Calu3 (cell line): ENCODE data around the gene TP53I13. TPM values are rescaled to one million over a fixed set of nuclear protein-coding genes. Genes with fewer than 3 reads are reported as not detected.

ENCODE experiments used
- BruUV-seq: library from RNA; stranded (reverse); fragments of 400-500 nt; replicated peaks from 2 replicates; lab custom pipeline; 2021; lab: Mats Ljungman, UMichigan
- CTCF ChIA-PET: fragments of 300-600 bp; sonication (Branson Sonifier 250); formaldehyde crosslinking; loops from one replicate; lab custom pipeline; 2022; ENCODE audit warnings: antibody characterized with exemption; lab: Charles Lee
- DNase-seq: peaks from one replicate; pipeline ENCODE4 v3.0.0; 2022
- H3K27ac Mint-ChIP-seq: one replicate; pipeline ENCODE4 v1.8.0; 2022; ENCODE audit warnings: mixed read lengths; ENCODE audit not compliant: unreplicated experiment
- H3K27me3 Mint-ChIP-seq: one replicate; pipeline ENCODE4 v1.8.0; 2022; ENCODE audit warnings: mixed read lengths; ENCODE audit not compliant: unreplicated experiment
- H3K36me3 Mint-ChIP-seq: one replicate; pipeline ENCODE4 v1.8.0; 2022; ENCODE audit warnings: mild to moderate bottlenecking, moderate library complexity, mixed read lengths; ENCODE audit not compliant: insufficient read depth, unreplicated experiment
- H3K4me1 Mint-ChIP-seq: one replicate; pipeline ENCODE4 v1.8.0; 2022; ENCODE audit warnings: mild to moderate bottlenecking, low read depth, mixed read lengths; ENCODE audit not compliant: unreplicated experiment
- H3K4me3 Mint-ChIP-seq: one replicate; pipeline ENCODE4 v1.8.0; 2022; ENCODE audit warnings: mild to moderate bottlenecking, low read depth, moderate library complexity, mixed read lengths; ENCODE audit not compliant: unreplicated experiment
- H3K9me3 Mint-ChIP-seq: one replicate; pipeline ENCODE4 v1.8.0; 2022; ENCODE audit warnings: low read depth, mixed read lengths; ENCODE audit not compliant: unreplicated experiment
- intact Hi-C: fragments of 100-400 bp; cut with micrococcal nuclease; formaldehyde crosslinking; loops from one replicate; pipeline ENCODE4 v1.10.0; 2022; ENCODE audit not compliant: unreplicated experiment
- total RNA-seq: library from RNA; stranded (reverse); gene quantifications from 2 replicates; pipeline ENCODE4 v1.2.3, GENCODE V29; 2022
- TF ChIP-seq, protein P1 (sequence below): fragments of 200-600 bp; IDR thresholded peaks from one replicate; pipeline ENCODE4 v1.8.0; 2022; ENCODE audit warnings: antibody characterized with exemption; ENCODE audit not compliant: unreplicated experiment

Gene TP53I13
- total RNA-seq, 1 experiment from 2014 or later = 35.1 TPM

GRCh38 chr17:29588562-29589411 lies 20.3 kb downstream of the TP53I13 start:
- DNase-seq = peak; percentile 29
- no TSS peak for BruUV-seq
- CTCF ChIA-PET = interaction anchor here (0.6 kb wide), 1 partner anchor 216 kb away, joined by 3 read pairs; no protein-coding TSS in a partner anchor
- Mint-ChIP-seq H3K36me3 (peaks cover 55% of the 10 kb centered on the region), H3K27me3 (no peaks in the 10 kb centered on the region), H3K9me3 (no peaks in the 10 kb centered on the region), H3K4me1 (peaks cover 41% of the 10 kb centered on the region), H3K4me3 (peak overlapping the region; percentile 79), H3K27ac (no peak overlapping the region)
- intact Hi-C loops = no loop called here
- TF ChIP-seq, protein P1, sequence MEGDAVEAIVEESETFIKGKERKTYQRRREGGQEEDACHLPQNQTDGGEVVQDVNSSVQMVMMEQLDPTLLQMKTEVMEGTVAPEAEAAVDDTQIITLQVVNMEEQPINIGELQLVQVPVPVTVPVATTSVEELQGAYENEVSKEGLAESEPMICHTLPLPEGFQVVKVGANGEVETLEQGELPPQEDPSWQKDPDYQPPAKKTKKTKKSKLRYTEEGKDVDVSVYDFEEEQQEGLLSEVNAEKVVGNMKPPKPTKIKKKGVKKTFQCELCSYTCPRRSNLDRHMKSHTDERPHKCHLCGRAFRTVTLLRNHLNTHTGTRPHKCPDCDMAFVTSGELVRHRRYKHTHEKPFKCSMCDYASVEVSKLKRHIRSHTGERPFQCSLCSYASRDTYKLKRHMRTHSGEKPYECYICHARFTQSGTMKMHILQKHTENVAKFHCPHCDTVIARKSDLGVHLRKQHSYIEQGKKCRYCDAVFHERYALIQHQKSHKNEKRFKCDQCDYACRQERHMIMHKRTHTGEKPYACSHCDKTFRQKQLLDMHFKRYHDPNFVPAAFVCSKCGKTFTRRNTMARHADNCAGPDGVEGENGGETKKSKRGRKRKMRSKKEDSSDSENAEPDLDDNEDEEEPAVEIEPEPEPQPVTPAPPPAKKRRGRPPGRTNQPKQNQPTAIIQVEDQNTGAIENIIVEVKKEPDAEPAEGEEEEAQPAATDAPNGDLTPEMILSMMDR = no peak

DNA sequence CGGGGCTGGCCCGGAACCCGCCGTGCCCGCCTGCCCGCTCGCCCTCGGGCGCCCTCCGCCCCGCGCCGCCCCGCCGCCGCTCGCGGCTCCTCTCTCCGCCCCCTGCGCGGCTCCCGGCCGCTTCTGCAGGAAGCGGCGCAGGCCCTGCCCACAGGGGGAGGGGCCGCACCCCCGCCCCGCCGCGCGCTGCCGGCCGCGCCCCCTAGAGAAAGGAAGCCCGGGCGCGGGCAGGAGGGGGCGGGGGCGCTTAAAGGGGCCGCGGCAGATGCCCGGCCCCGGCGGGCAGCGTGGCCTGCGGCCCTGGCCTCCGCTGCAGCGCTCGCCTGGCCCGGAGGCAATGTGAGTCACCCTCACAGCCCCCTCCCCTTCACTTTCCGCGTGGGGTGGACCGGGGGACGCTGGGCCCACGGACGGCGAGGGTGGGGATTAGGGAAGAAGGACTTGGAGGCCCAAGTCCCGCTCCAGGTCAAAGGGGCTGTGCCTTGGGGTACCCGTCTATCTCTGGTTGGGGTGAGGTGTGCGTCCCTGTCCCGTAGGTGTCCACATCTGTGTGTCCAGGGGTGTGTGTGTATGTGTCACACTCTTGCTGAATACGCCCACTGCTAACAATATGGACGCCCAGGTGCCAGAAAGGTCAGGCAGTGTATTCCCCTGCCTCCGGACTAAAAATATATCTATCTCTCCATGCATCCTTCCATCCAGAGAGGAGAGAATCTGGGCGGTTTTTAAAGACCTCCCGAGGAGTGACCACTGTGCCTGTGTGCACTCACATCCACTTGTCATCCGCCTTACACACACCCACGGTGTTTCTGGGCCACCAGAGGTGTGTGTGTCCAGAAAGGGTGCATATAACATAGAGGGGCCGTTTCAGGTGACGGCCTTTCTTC lies 21.3 kb downstream of the TP53I13 start, which contains the start of gene GIT1:
Gene GIT1, minus strand, starts transcription at position 125 of the 887 bp plus-strand sequence. CDS start 270 bp downstream, outside the sequence.
- Mint-ChIP-seq H3K36me3 (peaks cover 60% of the 10 kb centered on the region), H3K4me3 (peak within 1 kb of the TSS; percentile 79), H3K27ac (peak within 1 kb of the TSS; percentile 78), H3K27me3 (no peaks in the 10 kb centered on the region), H3K4me1 (peaks cover 41% of the 10 kb centered on the region), H3K9me3 (no peaks in the 10 kb centered on the region)
- BruUV-seq = no TSS peak
- CTCF ChIA-PET = interaction anchor here (1.0 to 3.4 kb wide), 2 partner anchors 28 to 220 kb away, joined by 3 to 36 read pairs; no protein-coding TSS in a partner anchor
- TF ChIP-seq, protein P1 = peak; percentile 11
- intact Hi-C loops = no loop called here
- peak; percentile 91 for DNase-seq

GRCh38 chr17:29590411-29591145 lies 22.1 kb downstream of the TP53I13 start:
- H3K4me1 Mint-ChIP-seq = peaks cover 41% of the 10 kb centered on the region
- TF ChIP-seq, protein P1 = no peak
- CTCF ChIA-PET = interaction anchor here (0.6 to 3.4 kb wide), 8 partner anchors 10 to 341 kb away, joined by 3 to 36 read pairs (median 4); partner anchors contain the start of gene TP53I13
- no peaks in the 10 kb centered on the region for H3K9me3 Mint-ChIP-seq
- BruUV-seq = no TSS peak
- peak overlapping the region; percentile 79 for H3K4me3 Mint-ChIP-seq
- H3K27ac Mint-ChIP-seq = peak overlapping the region; percentile 78
- intact Hi-C loops = no loop called here
- DNase-seq = no peak
- H3K27me3 Mint-ChIP-seq = no peaks in the 10 kb centered on the region
- peaks cover 60% of the 10 kb centered on the region for H3K36me3 Mint-ChIP-seq
